Measurements from ENCODE around the gene COQ5. TPM values are rescaled to one million over a fixed set of nuclear protein-coding genes. Genes with fewer than 3 reads are reported as not detected.
A peak's percentile ranks its signal among the peaks of the same experiment; 100 is the strongest.

The COQ5 gene
- total RNA-seq, 1 experiment from 2014 or later, result 33.8 TPM

DNA sequence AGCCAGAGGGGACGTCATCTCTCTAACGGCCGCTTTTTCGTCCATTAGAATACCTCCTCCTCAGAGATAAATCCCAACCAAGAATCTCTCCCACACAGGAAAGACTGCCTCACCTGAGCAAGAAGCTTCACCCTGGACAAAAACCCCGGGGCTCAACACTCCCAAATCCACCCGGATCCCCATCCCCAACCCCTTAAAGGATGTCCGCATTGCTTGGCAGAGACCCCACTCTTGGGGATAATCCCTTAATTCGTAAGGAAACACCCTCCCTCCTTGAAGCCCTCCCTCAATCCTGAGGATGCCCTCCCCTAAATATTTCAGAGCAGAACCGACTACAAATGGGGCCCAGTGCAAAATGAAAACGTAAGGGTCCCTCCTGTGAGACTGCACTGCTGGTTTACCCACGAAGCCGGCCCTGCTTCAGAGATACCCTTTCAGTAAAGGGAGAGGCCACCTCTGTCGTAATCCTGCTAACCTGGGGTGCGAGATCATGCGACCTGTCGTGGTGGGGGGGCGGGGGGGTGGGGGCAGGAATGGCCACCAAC, 33.7 kb downstream of the COQ5 start:
- no peak for DNase-seq
- TF ChIP-seq CTCF (IDR thresholded peaks at IDR 0.05; ENCODE audit: unreplicated experiment), result no peak
- Mint-ChIP-seq H3K27me3 (ENCODE audit: unreplicated experiment) (no peaks in the 10 kb centered on the region), H3K36me3 (ENCODE audit: insufficient read depth, unreplicated experiment) (peaks cover 54% of the 10 kb centered on the region), H3K4me1 (ENCODE audit: low read depth, unreplicated experiment) (peaks cover 25% of the 10 kb centered on the region), H3K9me3 (ENCODE audit: low read depth, unreplicated experiment) (no peaks in the 10 kb centered on the region), H3K4me3 (ENCODE audit: low read depth, unreplicated experiment) (peak overlapping the region; percentile 93), H3K27ac (ENCODE audit: unreplicated experiment) (peak overlapping the region; percentile 92)
- CTCF ChIA-PET, result interaction anchor here (3.3 kb wide), 1 partner anchor 21 kb away, joined by 22 read pairs; no protein-coding TSS in a partner anchor
- intact Hi-C loops (cut with micrococcal nuclease; ENCODE audit: unreplicated experiment), result loop anchor here (2.0 to 5.0 kb wide), 2 partner anchors 16 to 42 kb away; no protein-coding TSS in a partner anchor
- BruUV-seq (replicated peaks), result no TSS peak

DNA sequence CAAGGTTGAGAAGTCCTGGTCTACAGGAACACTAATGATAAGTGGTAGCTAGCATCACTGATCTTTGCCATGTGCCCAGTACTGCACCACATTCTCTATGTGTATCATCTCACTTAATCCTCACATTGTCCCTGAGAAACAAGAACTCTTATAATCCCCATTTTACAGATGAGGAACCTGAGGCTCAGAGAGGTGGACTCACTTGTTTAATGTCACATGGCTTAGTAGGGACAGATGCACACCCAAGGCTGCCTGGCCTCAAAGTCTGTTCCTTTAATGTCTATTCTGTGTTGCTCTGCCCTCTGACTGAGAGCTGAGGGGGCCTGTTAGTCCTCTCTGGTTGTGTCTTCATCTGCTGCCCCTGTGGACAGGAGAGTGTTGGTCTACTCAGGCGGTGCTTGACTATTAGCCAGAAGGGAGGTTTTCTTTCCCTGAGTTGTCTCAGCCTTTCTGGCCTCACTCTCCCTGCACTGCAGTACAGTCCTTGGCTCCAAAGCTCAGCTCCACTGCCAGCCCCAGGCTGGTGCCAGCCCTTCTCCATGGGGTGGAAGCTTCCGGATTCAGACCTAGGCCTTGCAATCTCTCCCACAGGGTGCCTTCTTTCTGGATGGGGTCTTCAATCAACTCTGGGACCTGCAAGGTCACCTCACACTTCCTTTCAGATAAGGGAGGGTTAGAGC, 38.0 kb downstream of the COQ5 start:
- Mint-ChIP-seq H3K4me3 (ENCODE audit: low read depth, unreplicated experiment) (no peak overlapping the region), H3K27ac (ENCODE audit: unreplicated experiment) (no peak overlapping the region), H3K4me1 (ENCODE audit: low read depth, unreplicated experiment) (peaks cover 10% of the 10 kb centered on the region), H3K27me3 (ENCODE audit: unreplicated experiment) (no peaks in the 10 kb centered on the region), H3K36me3 (ENCODE audit: insufficient read depth, unreplicated experiment) (peaks cover 17% of the 10 kb centered on the region), H3K9me3 (ENCODE audit: low read depth, unreplicated experiment) (no peaks in the 10 kb centered on the region)
- no TSS peak for BruUV-seq (replicated peaks)
- DNase-seq, result no peak
- intact Hi-C loops (cut with micrococcal nuclease; ENCODE audit: unreplicated experiment), result no loop called here
- CTCF ChIA-PET, result interaction anchor here (0.6 kb wide), 1 partner anchor 10 kb away, joined by 5 read pairs; no protein-coding TSS in a partner anchor
- TF ChIP-seq CTCF (IDR thresholded peaks at IDR 0.05; ENCODE audit: unreplicated experiment), result no peak

DNA sequence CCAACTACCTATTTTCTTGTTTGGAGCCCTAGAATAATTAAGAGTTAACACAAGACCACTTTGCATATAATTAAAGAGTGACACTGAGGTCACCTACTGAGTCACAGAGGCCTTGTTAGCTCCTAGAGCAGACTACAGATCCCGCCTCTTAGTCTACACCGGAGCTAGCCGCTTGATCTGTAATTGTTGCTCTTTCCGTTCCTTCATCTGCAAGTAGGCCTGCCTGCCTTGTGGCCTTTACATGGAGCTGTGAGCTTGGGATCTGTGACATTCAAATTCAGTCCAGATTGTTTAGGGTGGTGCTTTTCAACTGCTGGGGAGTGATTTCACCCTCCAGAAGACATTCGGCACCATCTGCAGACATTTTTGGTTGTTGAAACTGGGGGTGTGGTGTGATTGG, 38.6 kb downstream of the COQ5 start:
- H3K9me3 Mint-ChIP-seq (ENCODE audit: low read depth, unreplicated experiment), result no peaks in the 10 kb centered on the region
- peaks cover 9% of the 10 kb centered on the region for H3K4me1 Mint-ChIP-seq (ENCODE audit: low read depth, unreplicated experiment)
- no peaks in the 10 kb centered on the region for H3K27me3 Mint-ChIP-seq (ENCODE audit: unreplicated experiment)
- H3K4me3 Mint-ChIP-seq (ENCODE audit: low read depth, unreplicated experiment), result no peak overlapping the region
- CTCF ChIA-PET, result no interaction called here
- no peak for TF ChIP-seq CTCF (IDR thresholded peaks at IDR 0.05; ENCODE audit: unreplicated experiment)
- no peak for DNase-seq
- H3K27ac Mint-ChIP-seq (ENCODE audit: unreplicated experiment), result no peak overlapping the region
- intact Hi-C loops (cut with micrococcal nuclease; ENCODE audit: unreplicated experiment), result no loop called here
- BruUV-seq (replicated peaks), result no TSS peak
- peaks cover 11% of the 10 kb centered on the region for H3K36me3 Mint-ChIP-seq (ENCODE audit: insufficient read depth, unreplicated experiment)

DNA sequence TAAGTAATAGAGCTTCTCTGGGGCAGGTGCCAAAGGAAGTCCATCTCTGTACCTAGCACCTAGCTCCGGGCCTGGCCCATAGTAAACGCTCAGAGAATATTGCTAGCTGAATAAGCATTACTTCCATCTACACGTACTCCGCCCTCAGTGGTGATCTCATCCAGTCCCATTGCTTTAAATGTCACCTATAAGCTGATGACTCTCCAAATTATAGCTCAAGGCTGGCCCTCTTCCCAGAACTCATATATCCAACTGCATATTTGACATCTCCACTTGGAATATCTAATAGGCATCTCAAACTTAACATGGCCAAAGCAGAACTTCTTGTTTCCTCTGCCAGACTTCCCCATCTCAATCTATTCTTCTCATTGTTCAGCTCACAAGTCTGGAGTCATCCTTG, 39.9 kb downstream of the COQ5 start:
- CTCF ChIA-PET, result interaction anchor here (2.2 kb wide), 1 partner anchor 15 kb away, joined by 6 read pairs; no protein-coding TSS in a partner anchor
- BruUV-seq (replicated peaks), result no TSS peak

More for the DNA sequence above, 39.9 kb downstream of the COQ5 start:
- H3K4me3 Mint-ChIP-seq (ENCODE audit: low read depth, unreplicated experiment), result no peak overlapping the region
- no peak overlapping the region for H3K27ac Mint-ChIP-seq (ENCODE audit: unreplicated experiment)
- DNase-seq, result no peak
- peaks cover 3% of the 10 kb centered on the region for H3K36me3 Mint-ChIP-seq (ENCODE audit: insufficient read depth, unreplicated experiment)
- H3K27me3 Mint-ChIP-seq (ENCODE audit: unreplicated experiment), result no peaks in the 10 kb centered on the region
- no peaks in the 10 kb centered on the region for H3K4me1 Mint-ChIP-seq (ENCODE audit: low read depth, unreplicated experiment)
- intact Hi-C loops (cut with micrococcal nuclease; ENCODE audit: unreplicated experiment), result no loop called here
- no peaks in the 10 kb centered on the region for H3K9me3 Mint-ChIP-seq (ENCODE audit: low read depth, unreplicated experiment)
- no peak for TF ChIP-seq CTCF (IDR thresholded peaks at IDR 0.05; ENCODE audit: unreplicated experiment)
